ENCODE data around the gene TNFAIP2.

GRCh38 chr14:103122585-103122946 lies 695 bp upstream of the TNFAIP2 start:
- no peak for TF ChIP-seq CTCF (conservative IDR thresholded peaks at IDR 0.05 in 1 of 2, IDR thresholded peaks at IDR 0.05 in 1 of 2; ENCODE audit: extremely low read depth in 1 of 2, insufficient read depth in 1 of 2, low read depth in 1 of 2, low read length in 2 of 2)
- TF ChIP-seq EZH2 (IDR thresholded peaks at IDR 0.05; ENCODE audit: borderline replicate concordance, low read length), result no peak
